HEK293 (cell line): ENCODE measurements around the gene CD74.

Experiments used
- BCL11A ChIP-seq: fragments of 450-650 bp; formaldehyde crosslinking; IDR thresholded peaks from 2 replicates; pipeline ENCODE4 v1.5.1; 2016; ENCODE audit warnings: low read depth, missing biosample characterization, missing genetic modification characterization
- REST ChIP-seq: fragments of 450-650 bp; formaldehyde crosslinking; IDR thresholded peaks from 2 replicates; pipeline ENCODE4 v1.5.1; 2016; ENCODE audit warnings: missing biosample characterization, missing genetic modification characterization
- ZFP3 ChIP-seq: fragments of 450-650 bp; formaldehyde crosslinking; IDR thresholded peaks from 2 replicates; pipeline ENCODE4 v1.5.1; 2016; ENCODE audit warnings: low read depth, missing biosample characterization, missing genetic modification characterization
- ZNF311 ChIP-seq: fragments of 450-650 bp; formaldehyde crosslinking; IDR thresholded peaks from 2 replicates; pipeline ENCODE4 v1.5.1; 2017; ENCODE audit warnings: missing biosample characterization, missing genetic modification characterization, borderline replicate concordance
- ZNF501 ChIP-seq: fragments of 450-650 bp; formaldehyde crosslinking; IDR thresholded peaks from 2 replicates; pipeline ENCODE4 v1.5.1; 2016; ENCODE audit warnings: missing biosample characterization, missing genetic modification characterization
- TF ChIP-seq, protein P1 (sequence below): fragments of 450-650 bp; formaldehyde crosslinking; IDR thresholded peaks from 2 replicates; pipeline ENCODE4 v1.5.1; 2016; ENCODE audit warnings: missing biosample characterization, missing genetic modification characterization
- TF ChIP-seq, protein P2 (sequence below): fragments of 450-650 bp; formaldehyde crosslinking; optimal IDR thresholded peaks from 2 replicates; pipeline ENCODE3; 2016; ENCODE audit warnings: missing biosample characterization, mild to moderate bottlenecking, missing genetic modification characterization
- TF ChIP-seq, protein P3 (sequence below): fragments of 450-650 bp; formaldehyde crosslinking; IDR thresholded peaks from 2 replicates; pipeline ENCODE4 v1.5.1; 2016; ENCODE audit warnings: missing biosample characterization, missing genetic modification characterization
- TF ChIP-seq, protein P4 (sequence below): fragments of 450-650 bp; formaldehyde crosslinking; IDR thresholded peaks from 2 replicates; pipeline ENCODE4 v1.5.1; 2017; ENCODE audit warnings: missing biosample characterization, mild to moderate bottlenecking, missing genetic modification characterization, moderate library complexity
- TF ChIP-seq, protein P5 (sequence below): fragments of 450-650 bp; formaldehyde crosslinking; IDR thresholded peaks from 2 replicates; pipeline ENCODE4 v1.5.1; 2016; ENCODE audit warnings: missing biosample characterization, missing genetic modification characterization, borderline replicate concordance
- TF ChIP-seq, protein P6 (sequence below): fragments of 450-650 bp; IDR thresholded peaks from 2 replicates; pipeline ENCODE4 v1.5.1; 2018; ENCODE audit warnings: missing biosample characterization, missing genetic modification characterization

DNA sequence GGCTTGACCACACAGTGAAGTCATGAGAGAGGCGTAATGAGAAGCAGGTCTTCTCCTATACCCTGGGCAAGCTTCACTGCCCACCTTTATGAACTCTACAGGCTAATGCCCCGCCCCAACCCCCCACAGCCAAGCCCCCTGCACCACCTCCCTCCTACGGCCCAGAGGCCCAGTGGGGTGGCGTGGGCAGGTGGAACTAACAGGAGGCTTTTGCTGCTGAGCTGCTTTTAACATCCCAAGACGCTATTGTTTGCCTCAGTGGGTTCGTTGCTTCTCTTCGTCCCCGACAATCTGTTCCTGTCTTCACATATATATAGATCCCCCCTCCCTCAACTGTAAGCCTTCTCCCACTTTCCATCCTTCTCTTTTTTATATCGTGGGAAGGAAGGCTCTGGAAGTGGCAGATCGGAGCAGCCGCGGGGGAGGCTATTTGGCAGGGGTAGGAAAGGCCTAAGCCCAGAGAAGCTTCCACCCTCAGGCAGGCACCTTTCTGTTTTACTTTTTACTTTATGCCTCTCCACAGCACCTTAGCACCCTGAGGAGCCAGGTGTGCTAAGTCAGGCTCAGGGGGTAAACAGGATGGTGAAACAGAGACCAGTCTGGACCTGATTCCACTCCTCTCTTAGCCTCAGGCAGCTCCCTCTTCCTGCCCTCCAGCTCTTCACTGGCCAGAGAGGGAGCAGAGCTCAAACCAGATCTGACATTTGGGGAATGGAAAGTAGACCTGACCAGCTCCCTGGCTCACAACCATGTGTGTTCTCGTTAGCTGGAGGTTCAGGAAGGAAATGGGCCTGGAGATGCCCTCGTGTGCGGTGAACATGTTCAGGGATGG, 26.5 kb downstream of the CD74 start:
- TF ChIP-seq, protein P1, sequence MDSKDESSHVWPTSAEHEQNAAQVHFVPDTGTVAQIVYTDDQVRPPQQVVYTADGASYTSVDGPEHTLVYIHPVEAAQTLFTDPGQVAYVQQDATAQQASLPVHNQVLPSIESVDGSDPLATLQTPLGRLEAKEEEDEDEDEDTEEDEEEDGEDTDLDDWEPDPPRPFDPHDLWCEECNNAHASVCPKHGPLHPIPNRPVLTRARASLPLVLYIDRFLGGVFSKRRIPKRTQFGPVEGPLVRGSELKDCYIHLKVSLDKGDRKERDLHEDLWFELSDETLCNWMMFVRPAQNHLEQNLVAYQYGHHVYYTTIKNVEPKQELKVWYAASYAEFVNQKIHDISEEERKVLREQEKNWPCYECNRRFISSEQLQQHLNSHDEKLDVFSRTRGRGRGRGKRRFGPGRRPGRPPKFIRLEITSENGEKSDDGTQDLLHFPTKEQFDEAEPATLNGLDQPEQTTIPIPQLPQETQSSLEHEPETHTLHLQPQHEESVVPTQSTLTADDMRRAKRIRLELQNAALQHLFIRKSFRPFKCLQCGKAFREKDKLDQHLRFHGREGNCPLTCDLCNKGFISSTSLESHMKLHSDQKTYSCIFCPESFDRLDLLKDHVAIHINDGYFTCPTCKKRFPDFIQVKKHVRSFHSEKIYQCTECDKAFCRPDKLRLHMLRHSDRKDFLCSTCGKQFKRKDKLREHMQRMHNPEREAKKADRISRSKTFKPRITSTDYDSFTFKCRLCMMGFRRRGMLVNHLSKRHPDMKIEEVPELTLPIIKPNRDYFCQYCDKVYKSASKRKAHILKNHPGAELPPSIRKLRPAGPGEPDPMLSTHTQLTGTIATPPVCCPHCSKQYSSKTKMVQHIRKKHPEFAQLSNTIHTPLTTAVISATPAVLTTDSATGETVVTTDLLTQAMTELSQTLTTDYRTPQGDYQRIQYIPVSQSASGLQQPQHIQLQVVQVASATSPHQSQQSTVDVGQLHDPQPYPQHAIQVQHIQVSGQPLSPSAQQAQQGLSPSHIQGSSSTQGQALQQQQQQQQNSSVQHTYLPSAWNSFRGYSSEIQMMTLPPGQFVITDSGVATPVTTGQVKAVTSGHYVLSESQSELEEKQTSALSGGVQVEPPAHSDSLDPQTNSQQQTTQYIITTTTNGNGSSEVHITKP: no peak
- TF ChIP-seq, protein P2, sequence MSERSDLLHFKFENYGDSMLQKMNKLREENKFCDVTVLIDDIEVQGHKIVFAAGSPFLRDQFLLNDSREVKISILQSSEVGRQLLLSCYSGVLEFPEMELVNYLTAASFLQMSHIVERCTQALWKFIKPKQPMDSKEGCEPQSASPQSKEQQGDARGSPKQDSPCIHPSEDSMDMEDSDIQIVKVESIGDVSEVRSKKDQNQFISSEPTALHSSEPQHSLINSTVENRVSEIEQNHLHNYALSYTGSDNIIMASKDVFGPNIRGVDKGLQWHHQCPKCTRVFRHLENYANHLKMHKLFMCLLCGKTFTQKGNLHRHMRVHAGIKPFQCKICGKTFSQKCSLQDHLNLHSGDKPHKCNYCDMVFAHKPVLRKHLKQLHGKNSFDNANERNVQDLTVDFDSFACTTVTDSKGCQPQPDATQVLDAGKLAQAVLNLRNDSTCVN: no peak
- TF ChIP-seq, protein P3, sequence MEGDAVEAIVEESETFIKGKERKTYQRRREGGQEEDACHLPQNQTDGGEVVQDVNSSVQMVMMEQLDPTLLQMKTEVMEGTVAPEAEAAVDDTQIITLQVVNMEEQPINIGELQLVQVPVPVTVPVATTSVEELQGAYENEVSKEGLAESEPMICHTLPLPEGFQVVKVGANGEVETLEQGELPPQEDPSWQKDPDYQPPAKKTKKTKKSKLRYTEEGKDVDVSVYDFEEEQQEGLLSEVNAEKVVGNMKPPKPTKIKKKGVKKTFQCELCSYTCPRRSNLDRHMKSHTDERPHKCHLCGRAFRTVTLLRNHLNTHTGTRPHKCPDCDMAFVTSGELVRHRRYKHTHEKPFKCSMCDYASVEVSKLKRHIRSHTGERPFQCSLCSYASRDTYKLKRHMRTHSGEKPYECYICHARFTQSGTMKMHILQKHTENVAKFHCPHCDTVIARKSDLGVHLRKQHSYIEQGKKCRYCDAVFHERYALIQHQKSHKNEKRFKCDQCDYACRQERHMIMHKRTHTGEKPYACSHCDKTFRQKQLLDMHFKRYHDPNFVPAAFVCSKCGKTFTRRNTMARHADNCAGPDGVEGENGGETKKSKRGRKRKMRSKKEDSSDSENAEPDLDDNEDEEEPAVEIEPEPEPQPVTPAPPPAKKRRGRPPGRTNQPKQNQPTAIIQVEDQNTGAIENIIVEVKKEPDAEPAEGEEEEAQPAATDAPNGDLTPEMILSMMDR: no peak
- TF ChIP-seq REST (tag by site-specific recombination) (no peak), ZFP3 (tag by site-specific recombination) (no peak), ZNF501 (tag by site-specific recombination) (no peak), ZNF311 (no peak), BCL11A (tag by site-specific recombination) (no peak)
- TF ChIP-seq, protein P4, sequence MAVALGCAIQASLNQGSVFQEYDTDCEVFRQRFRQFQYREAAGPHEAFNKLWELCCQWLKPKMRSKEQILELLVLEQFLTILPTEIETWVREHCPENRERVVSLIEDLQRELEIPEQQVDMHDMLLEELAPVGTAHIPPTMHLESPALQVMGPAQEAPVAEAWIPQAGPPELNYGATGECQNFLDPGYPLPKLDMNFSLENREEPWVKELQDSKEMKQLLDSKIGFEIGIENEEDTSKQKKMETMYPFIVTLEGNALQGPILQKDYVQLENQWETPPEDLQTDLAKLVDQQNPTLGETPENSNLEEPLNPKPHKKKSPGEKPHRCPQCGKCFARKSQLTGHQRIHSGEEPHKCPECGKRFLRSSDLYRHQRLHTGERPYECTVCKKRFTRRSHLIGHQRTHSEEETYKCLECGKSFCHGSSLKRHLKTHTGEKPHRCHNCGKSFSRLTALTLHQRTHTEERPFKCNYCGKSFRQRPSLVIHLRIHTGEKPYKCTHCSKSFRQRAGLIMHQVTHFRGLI (tag by site-specific recombination): no peak
- TF ChIP-seq, protein P5, sequence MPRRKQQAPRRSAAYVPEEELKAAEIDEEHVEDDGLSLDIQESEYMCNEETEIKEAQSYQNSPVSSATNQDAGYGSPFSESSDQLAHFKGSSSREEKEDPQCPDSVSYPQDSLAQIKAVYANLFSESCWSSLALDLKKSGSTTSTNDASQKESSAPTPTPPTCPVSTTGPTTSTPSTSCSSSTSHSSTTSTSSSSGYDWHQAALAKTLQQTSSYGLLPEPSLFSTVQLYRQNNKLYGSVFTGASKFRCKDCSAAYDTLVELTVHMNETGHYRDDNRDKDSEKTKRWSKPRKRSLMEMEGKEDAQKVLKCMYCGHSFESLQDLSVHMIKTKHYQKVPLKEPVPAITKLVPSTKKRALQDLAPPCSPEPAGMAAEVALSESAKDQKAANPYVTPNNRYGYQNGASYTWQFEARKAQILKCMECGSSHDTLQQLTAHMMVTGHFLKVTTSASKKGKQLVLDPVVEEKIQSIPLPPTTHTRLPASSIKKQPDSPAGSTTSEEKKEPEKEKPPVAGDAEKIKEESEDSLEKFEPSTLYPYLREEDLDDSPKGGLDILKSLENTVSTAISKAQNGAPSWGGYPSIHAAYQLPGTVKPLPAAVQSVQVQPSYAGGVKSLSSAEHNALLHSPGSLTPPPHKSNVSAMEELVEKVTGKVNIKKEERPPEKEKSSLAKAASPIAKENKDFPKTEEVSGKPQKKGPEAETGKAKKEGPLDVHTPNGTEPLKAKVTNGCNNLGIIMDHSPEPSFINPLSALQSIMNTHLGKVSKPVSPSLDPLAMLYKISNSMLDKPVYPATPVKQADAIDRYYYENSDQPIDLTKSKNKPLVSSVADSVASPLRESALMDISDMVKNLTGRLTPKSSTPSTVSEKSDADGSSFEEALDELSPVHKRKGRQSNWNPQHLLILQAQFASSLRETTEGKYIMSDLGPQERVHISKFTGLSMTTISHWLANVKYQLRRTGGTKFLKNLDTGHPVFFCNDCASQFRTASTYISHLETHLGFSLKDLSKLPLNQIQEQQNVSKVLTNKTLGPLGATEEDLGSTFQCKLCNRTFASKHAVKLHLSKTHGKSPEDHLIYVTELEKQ (tag by site-specific recombination): no peak
- TF ChIP-seq, protein P6, sequence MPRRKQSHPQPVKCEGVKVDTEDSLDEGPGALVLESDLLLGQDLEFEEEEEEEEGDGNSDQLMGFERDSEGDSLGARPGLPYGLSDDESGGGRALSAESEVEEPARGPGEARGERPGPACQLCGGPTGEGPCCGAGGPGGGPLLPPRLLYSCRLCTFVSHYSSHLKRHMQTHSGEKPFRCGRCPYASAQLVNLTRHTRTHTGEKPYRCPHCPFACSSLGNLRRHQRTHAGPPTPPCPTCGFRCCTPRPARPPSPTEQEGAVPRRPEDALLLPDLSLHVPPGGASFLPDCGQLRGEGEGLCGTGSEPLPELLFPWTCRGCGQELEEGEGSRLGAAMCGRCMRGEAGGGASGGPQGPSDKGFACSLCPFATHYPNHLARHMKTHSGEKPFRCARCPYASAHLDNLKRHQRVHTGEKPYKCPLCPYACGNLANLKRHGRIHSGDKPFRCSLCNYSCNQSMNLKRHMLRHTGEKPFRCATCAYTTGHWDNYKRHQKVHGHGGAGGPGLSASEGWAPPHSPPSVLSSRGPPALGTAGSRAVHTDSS: no peak
